Measurements from ENCODE around the gene EIF4B. TPM values are rescaled to one million over a fixed set of nuclear protein-coding genes. Genes with fewer than 3 reads are reported as not detected.

Gene EIF4B
- total RNA-seq, 1 experiment from 2014 or later = 351 TPM

DNA sequence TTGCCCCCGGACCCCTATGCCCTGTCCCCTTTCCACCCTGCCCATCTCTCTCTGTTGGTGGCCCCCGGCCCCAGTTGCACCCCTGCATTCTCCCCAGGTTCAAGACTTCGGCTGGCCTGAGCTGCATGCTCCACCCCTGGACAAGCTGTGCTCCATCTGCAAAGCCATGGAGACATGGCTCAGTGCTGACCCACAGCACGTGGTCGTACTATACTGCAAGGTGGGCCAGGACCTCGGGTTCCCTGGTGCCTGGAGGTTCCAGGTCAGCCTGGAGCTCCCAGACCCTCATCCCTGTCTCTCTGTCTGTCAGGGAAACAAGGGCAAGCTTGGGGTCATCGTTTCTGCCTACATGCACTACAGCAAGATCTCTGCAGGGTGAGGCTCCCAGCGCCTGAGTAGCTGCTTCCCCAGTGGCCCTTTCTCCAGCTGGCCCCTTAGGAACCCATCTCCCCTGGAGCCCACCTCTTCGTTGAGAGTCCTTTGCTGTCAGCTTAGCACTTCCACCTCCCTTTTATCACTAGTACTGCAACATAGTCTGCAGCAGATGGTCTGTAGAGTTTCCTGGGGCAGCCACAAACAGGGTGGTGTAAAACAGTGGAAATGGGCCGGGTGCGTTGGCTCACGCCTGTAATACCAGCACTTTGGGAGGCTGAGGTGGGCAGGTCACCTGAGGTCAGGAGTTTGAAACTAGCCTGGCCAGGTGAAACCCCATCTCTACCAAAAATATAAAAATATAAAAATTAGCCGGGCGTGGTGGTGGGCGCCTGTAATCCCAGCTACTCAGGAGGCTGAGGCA, 49.4 kb downstream of the EIF4B start:
- no peak for ATAC-seq
- Histone ChIP-seq H3K27ac (ENCODE audit: low read length) (no peak overlapping the region), H3K27me3 (ENCODE audit: control insufficient read depth, insufficient read depth, low read length) (no peaks in the 10 kb centered on the region), H3K4me3 (ENCODE audit: low read depth in 2 of 2, low read length in 2 of 2) (no peak overlapping the region), H3K36me3 (ENCODE audit: control insufficient read depth, insufficient read depth, low read length) (no peaks in the 10 kb centered on the region), H3K4me1 (ENCODE audit: control insufficient read depth, insufficient read depth, low read length) (peaks cover 32% of the 10 kb centered on the region), H3K9me3 (ENCODE audit: control insufficient read depth, insufficient read depth, low read depth, low read length) (no peaks in the 10 kb centered on the region)
- DNase-seq (ENCODE audit: low read depth, low spot score) = no peak
- TF ChIP-seq POLR2AphosphoS5 (IDR thresholded peaks at IDR 0.05; ENCODE audit: low read depth, low read length) (no peak), TCF7L2 (IDR thresholded peaks at IDR 0.05; ENCODE audit: low read depth, low read length) (no peak), CTCF (IDR thresholded peaks at IDR 0.05) (no peak), SIN3A (IDR thresholded peaks at IDR 0.05; ENCODE audit: borderline replicate concordance, insufficient read depth, low read depth, low read length) (no peak)
- TF ChIP-seq, protein P1, sequence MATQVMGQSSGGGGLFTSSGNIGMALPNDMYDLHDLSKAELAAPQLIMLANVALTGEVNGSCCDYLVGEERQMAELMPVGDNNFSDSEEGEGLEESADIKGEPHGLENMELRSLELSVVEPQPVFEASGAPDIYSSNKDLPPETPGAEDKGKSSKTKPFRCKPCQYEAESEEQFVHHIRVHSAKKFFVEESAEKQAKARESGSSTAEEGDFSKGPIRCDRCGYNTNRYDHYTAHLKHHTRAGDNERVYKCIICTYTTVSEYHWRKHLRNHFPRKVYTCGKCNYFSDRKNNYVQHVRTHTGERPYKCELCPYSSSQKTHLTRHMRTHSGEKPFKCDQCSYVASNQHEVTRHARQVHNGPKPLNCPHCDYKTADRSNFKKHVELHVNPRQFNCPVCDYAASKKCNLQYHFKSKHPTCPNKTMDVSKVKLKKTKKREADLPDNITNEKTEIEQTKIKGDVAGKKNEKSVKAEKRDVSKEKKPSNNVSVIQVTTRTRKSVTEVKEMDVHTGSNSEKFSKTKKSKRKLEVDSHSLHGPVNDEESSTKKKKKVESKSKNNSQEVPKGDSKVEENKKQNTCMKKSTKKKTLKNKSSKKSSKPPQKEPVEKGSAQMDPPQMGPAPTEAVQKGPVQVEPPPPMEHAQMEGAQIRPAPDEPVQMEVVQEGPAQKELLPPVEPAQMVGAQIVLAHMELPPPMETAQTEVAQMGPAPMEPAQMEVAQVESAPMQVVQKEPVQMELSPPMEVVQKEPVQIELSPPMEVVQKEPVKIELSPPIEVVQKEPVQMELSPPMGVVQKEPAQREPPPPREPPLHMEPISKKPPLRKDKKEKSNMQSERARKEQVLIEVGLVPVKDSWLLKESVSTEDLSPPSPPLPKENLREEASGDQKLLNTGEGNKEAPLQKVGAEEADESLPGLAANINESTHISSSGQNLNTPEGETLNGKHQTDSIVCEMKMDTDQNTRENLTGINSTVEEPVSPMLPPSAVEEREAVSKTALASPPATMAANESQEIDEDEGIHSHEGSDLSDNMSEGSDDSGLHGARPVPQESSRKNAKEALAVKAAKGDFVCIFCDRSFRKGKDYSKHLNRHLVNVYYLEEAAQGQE (IDR thresholded peaks at IDR 0.05; ENCODE audit: insufficient read depth in 1 of 2, low read depth in 2 of 2, low read length in 1 of 2) = no peak
- POLR2A ChIA-PET = interaction anchor here (0.6 kb wide), 1 partner anchor 70 kb away, joined by 5 read pairs; no protein-coding TSS in a partner anchor
- intact Hi-C loops (cut with micrococcal nuclease; ENCODE audit: unreplicated experiment) = no loop called here
- in situ Hi-C loops (cut with HindIII; ENCODE audit: low pct_unique_long_range_greater_than_20kb, low sequenced_read_pairs) = no loop called here
- no TSS peak for BruUV-seq (replicated peaks)
- CTCF ChIA-PET = interaction anchor here (1.0 kb wide), 1 partner anchor 11 kb away, joined by 3 read pairs; no protein-coding TSS in a partner anchor

DNA sequence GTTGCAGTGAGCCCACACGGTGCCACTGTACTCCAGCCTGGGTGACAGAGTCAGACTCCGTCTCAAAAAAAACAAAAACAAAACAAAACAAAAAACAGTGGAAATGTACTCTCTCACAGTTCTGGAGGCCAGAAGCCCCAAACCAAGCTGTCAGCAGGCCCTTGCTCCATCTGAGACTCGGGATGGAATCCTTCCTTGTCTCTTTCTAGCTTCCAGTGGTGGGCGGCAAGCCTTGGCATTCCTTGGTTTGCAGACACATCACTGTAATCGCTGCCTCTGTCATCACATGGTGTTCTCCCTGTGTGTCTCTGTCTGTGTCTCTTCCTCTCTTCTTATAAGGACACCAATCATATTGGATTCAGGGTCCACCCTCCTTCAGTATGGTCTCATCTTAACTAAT, 50.0 kb downstream of the EIF4B start:
- Histone ChIP-seq H3K4me3 (ENCODE audit: low read depth in 2 of 2, low read length in 2 of 2) (no peak overlapping the region), H3K36me3 (ENCODE audit: control insufficient read depth, insufficient read depth, low read length) (no peaks in the 10 kb centered on the region), H3K4me1 (ENCODE audit: control insufficient read depth, insufficient read depth, low read length) (peaks cover 32% of the 10 kb centered on the region), H3K27me3 (ENCODE audit: control insufficient read depth, insufficient read depth, low read length) (no peaks in the 10 kb centered on the region), H3K9me3 (ENCODE audit: control insufficient read depth, insufficient read depth, low read depth, low read length) (no peaks in the 10 kb centered on the region), H3K27ac (ENCODE audit: low read length) (no peak overlapping the region)
- ATAC-seq (no peak), DNase-seq (ENCODE audit: low read depth, low spot score) (no peak)
- POLR2A ChIA-PET = no interaction called here
- intact Hi-C loops (cut with micrococcal nuclease; ENCODE audit: unreplicated experiment) = no loop called here
- CTCF ChIA-PET = interaction anchor here (1.1 kb wide), 1 partner anchor 8 kb away, joined by 3 read pairs; no protein-coding TSS in a partner anchor
- in situ Hi-C loops (cut with HindIII; ENCODE audit: low pct_unique_long_range_greater_than_20kb, low sequenced_read_pairs) = no loop called here
- TF ChIP-seq TCF7L2 (IDR thresholded peaks at IDR 0.05; ENCODE audit: low read depth, low read length) = no peak
- TF ChIP-seq SIN3A (IDR thresholded peaks at IDR 0.05; ENCODE audit: borderline replicate concordance, insufficient read depth, low read depth, low read length) = no peak
- TF ChIP-seq, protein P1 (IDR thresholded peaks at IDR 0.05; ENCODE audit: insufficient read depth in 1 of 2, low read depth in 2 of 2, low read length in 1 of 2) = no peak
- no peak for TF ChIP-seq CTCF (IDR thresholded peaks at IDR 0.05)
- TF ChIP-seq POLR2AphosphoS5 (IDR thresholded peaks at IDR 0.05; ENCODE audit: low read depth, low read length) = no peak
- TSS peak; percentile 63 for BruUV-seq (replicated peaks)
